GM23248 (cell line): ENCODE data around the gene COL23A1.

Experiments
- EZH2 ChIP-seq: fragments of 200-600 bp; sonication (generic); IDR thresholded peaks from 2 replicates; pipeline ENCODE4 v1.6.1; 2018; ENCODE audit warnings: antibody characterized with exemption, mild to moderate bottlenecking; ENCODE audit not compliant: insufficient read depth, poor library complexity, severe bottlenecking
- EZH2phosphoT487 ChIP-seq: fragments of 200-600 bp; sonication (generic); IDR thresholded peaks from 2 replicates; pipeline ENCODE4 v1.6.1; 2018; ENCODE audit warnings: antibody characterized with exemption, moderate library complexity, mild to moderate bottlenecking, low read depth; ENCODE audit not compliant: insufficient read depth

DNA sequence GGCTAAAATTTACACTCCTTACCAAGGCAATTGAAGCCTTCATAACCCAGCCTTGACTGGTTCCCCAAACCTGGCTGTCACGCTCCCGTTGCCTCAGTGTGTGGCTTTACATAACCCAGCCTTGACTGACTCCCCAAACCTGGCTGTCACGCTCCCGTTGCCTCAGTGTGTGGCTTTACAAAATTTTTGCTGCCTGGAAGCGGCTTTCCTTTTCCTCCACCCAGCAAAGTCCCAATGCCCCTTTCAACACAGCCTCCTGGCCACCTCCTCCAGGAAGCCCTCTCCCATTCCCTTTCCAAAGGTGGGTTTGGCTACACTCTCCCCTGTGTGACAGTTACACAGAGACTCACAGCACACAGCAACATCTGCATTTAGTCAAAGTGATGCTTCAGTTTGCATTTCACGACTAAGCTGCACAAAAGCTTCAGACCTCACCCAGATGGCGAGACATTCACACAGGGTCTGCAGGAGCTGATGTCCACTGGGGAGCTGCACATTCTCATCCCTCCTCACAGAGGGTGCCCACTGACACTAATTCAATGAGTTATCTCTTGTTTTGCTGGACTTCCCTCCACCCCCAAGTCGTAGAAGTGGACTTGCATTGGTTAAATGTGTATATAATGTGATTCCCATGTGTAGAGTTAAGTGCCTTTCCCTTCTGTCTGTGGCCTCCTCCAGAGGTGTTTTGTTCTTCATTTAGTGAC, 201.0 kb downstream of the COL23A1 start:
- no peak for TF ChIP-seq EZH2
- no peak for TF ChIP-seq EZH2phosphoT487
